ENCODE measurements around the gene ZEB2.
A peak's percentile ranks its signal among the peaks of the same experiment; 100 is the strongest.

Gene ZEB2

DNA sequence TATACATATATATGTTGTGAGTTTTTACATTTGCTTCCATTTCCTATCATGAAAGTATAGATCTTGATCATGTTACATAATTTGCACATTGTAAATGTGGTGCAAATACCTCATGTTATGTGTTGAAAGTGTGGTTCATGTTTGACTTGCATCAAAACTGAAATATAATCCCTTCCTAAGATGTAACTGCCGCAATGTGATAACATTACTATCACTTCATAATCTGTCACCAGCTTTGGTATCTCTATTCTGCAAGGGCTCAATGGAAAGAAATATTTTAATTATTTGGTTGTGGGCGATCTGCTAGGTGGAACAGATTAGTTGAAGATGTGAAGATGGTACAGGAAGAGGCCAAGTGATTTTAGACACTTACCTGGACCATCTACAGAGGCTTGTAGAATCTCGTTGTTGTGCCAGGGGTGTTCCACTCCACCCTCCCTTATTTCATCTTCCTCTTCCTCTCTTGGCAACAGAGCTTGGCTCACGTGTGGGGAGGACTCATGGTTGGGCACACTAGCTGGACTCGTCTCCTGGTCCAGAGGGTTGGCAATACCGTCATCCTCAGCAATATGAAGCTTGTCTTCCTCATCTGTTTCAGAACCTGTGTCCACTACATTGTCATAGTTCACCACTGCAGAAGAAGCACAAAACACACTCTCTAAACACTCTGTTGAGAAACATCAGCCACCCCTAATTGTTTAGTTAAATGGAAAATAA is 90.4 kb downstream of the ZEB2 start:
- no peak for DNase-seq

DNA sequence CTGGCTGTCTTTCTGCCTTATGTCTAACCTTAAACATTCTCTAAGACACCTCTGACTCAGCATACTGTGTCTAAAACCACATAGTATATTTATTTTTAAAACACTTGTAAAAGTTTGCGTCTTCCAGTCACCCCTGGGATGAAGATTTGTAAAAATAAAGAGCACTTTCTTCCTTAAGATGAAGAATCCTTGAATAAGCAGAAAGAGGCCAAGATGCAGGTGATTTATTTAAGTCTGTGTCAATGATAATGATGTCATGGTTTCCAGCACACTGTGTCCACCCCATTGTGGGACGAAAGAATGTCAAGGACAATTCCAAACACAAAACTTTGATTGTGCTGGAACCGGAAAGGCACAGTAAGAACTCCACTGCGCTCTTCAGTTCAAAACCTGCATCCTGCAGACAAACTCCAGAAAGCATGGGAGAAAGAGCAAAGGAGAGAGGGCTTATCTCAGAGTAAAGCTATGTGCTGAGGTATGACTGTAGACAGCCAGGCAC is 92.9 kb downstream of the ZEB2 start:
- peak in 1 of 58 donors; percentile 16 for DNase-seq

DNA sequence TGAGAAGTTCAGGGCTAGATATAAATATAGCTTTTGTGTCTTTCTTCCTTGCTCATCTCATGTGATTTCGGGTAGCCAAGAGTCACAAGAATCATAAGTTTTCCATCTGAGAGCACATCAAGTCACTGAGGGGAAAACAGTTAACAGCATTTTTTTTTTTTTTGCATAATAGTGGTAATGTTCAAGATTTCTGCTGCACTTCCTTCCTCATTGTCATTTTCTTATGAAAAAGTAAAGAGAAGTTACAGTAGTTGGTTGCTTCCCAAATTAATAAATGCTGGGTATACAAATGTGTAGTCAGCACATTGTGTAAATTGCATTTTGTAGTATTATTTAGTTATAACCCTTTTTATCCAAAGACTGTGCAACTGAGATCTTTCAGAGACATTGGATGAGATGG is 93.6 kb downstream of the ZEB2 start:
- no peak for DNase-seq

DNA sequence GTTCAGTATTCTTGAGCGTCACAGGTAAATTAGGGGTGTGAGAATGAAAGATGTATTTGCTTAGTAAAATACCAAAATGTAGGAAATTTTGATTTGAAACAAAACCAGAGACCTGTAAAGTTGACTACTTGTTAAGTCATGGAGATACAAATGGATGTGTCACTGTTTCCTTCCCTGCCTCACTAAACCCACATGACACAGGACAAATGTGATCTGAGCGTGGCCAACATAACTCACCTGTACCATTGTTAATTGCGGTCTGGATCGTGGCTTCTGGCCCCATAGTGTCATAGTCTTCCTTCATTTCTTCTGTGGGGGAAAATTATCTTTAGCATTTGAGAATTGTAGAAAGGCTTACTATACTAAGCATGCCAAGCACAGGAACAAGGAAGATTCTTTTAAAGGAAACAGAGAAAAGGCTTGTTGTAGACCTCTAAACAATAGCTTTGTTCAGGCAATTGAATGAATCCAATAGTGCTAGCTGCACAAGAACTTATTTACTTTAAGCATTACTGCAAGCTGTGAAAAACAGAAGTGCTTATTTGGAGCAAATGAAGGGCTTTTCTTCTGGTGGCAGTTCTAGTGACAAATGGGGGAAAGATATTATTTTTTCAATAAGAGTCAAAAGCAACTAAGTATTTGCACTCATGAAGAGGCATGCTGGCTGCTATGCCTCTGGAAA is 95.2 kb downstream of the ZEB2 start:
- DNase-seq = peak in 4 of 58 donors; percentile 36 to 80 (median 50)

DNA sequence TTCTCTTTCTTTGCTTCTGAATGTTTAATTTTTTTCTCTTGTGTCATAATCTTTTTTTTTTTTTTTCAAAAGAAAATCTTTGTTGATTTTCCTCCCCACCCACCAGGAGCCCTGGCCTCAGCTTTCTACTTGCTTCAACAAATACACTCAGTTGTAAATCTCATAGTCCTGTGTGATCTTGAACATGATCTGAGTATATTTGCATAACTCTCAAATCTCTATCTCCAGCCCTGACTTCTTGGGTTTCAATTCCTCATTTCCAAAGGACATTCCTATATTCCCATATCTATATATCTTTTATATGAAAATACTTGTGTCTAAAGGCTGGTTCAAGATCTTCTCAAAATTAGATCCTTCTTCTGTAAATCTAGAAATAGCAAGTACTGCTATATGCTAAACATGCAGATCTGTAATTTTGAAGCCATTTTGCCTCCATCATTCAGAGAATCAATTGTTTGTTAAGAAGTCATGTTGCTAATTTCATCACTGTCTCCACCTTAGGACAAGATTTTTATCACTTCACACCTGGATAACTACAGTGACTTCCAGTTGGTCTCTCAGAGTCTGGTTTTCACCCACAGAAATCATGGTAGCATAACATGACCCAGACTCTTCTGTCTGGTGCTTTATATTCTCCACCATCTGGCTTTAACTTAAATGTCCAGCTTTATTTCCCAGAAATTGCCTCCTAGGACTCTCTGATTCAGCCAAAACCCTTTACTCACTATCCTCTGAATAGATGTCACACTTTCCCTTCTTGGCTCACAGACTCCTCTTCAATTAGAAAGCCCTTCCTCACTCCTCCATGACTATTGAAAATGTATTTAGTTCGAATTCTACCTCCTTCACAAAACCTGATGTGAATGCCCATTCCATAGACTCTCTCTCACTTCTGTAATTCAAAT is 98.1 kb downstream of the ZEB2 start:
- DNase-seq = no peak

DNA sequence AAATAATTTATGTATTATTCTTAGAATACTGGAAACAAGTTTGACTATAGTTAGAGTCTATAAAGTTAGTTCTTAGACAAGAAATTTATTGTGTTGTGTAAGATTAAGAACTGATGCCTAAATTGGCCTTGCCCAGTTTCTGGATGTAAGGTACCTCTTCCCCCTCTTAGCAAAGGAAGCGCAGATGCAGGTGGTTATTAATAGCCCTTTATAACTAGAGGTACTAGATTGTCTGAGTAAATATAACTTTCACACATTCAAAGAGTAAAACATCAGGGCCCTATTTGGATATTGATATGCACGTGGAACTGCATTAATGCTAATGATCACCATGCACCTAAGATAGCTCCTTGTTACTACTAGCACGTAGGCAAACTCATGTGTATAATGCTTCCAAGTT is 100.7 kb downstream of the ZEB2 start:
- no peak for DNase-seq

DNA sequence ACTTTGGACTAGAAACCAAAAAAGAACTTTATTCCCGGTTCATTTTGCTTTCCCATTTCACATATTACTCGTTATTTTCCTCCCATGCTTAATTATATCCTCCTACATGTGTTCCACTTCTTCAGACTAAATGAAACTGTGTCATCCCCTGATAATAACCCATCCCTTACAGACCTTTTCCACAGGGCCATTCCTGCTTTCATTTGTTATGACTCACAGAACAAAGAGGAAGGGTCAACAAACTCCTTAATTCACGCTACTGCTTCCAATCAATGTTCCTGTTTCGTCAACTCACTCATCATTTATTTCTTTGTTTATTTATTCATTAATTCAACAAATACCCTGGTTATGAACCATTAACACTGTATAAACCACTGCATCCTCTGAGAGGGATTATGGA is 104.5 kb downstream of the ZEB2 start:
- DNase-seq = no peak

DNA sequence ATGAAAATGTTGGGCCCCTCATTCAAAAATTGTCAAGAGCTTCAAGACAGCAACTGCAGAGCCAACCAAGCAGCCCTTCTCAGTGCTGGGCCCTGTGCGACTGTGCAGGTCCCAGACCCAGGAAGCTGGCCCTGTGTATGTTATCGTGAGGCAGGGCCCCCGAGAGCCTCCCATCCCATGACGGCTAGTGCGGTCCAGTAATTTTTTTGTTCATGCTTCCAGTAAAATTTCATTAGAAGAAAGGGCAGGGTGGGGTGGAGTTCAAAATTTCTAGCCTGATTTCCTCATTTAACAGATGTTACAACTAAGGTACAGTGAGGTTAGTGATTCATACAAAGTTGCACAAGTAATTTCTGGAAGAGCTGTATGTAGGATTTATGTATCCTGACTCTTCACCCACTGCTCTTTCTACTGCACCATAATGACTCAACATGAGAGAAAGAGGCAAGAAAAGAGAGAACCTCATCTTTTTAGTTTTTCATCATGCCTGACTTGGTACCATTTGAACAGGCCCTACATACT is 105.5 kb downstream of the ZEB2 start:
- DNase-seq = no peak

DNA sequence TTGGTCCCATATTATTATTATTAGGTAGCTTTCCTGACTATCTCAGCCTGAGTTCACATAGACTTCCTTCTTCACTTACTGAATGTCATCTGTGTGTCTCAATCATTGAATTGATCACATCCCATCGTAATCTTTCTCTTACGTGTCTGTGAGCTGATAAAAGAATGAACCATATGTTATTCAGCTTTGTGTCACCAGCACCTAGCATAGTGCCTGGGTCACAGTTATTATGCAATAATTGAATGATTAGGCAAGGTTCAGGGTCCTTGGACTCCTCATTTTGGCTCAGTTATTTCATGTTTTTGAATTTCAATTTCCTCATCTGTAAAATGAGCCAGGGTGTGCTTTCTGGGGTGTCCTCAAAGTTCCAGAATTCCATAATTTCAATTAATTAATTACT is 107.2 kb downstream of the ZEB2 start:
- no peak for DNase-seq

DNA sequence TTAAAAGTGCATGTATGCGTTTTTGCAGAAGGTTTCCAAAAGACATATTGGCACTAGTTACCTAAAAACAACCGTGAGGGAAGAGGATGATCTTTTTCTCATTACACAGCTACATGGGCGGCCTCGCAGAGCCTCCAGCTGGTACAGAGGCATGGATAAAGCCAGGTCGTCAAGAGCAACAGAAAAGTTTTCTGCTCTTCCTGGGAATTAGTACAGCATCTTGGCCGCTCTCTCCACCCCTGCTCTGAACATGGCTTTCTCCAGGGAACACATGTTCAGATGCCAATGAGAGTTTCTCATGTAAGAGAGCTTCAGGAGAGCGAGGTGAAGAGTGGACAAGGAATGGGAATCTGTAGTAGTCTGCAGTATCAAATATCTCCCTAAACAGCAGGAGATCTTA is 108.4 kb downstream of the ZEB2 start:
- peak in 1 of 58 donors; percentile 13 for DNase-seq

DNA sequence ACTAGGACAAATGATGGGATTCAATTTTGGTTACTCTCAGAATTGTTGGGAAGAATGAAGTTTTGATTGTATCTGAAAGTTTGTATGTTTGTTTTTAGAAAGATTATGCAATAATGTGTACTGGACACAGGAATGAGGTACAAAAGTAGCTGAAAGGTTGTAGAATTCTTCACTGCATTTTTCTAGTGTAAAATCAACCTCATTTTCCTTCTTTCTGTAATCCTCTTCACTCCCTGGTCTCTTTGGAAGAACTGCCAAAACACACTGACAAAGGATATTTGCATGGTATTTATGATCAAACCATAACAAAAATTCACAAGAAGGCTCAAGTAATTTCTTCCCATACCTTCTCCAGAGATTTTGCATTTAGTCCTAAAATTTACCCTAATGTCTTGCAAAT is 110.7 kb downstream of the ZEB2 start:
- no peak for DNase-seq

DNA sequence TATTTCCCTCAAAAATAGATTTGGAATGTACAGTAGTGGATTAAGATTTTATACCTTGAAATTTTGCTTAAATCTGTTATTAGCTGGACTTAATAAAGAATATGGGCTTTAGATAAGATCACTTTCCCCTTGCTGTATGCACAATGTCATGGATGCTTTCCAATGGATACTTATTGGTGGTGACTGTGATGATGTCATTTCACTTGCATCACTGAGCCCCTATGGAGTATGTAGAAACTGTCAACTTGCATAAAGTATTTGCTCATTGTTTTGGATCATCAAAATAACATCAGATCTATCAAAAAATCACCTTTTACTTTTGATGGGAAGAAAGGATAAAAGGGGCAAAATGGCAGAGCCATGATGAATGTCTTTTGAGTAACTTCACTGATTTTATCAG is 112.7 kb downstream of the ZEB2 start:
- no peak for DNase-seq

DNA sequence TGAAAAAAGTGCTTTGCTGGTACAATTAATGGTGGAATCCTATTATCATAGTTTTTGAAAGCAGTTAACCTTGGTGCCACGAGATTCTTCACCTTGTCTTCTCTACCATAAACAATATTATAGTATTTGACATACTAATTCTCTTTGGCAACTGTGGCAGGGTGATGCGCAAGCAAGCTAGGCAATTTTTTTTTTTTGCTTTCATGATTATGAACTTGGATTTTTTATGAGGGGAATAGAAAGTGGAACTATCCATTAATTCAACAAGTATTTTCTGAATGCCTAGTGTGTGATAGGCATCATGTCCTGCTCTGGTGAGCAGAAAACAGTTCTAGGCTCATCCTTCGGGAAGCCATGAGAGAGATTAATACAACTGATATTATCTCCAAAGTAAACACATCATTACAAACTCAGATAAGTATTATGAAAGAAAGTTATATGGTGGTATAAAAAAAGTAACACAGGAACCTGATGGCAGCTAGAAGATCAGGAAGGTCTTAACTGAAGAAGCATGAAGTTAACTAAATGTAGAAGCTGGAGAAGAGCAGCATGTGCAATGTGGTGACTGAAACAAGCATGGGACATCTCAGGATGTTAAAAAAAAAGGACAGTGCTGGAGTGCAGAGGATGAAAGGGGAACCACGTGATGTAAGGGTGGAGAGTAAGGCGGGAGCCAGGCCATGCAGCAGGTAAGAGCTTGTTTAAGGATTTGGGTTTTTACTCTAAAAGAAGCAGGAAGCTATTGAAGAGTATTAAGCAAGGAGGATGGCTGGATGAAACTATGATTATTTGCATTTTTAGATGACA is 113.7 kb downstream of the ZEB2 start:
- no peak for DNase-seq

DNA sequence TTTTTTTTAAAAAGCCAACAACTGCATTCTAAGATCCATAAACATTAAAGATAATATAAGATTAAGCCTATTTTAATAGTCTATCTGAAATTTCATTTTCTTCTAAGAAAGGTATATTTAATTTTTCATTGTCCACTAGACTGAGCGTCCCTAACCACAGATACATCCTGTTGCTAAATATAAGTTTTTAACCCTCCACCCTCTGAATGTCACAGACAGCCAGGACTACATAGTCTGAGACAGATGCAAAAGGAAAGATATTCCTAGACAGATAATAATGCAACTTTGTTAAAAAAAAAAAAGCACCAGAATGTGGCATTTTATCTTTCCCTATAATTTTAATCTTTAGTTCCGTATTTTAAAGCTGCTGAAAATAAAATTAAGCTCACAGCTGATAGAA is 114.6 kb downstream of the ZEB2 start:
- no peak for DNase-seq

DNA sequence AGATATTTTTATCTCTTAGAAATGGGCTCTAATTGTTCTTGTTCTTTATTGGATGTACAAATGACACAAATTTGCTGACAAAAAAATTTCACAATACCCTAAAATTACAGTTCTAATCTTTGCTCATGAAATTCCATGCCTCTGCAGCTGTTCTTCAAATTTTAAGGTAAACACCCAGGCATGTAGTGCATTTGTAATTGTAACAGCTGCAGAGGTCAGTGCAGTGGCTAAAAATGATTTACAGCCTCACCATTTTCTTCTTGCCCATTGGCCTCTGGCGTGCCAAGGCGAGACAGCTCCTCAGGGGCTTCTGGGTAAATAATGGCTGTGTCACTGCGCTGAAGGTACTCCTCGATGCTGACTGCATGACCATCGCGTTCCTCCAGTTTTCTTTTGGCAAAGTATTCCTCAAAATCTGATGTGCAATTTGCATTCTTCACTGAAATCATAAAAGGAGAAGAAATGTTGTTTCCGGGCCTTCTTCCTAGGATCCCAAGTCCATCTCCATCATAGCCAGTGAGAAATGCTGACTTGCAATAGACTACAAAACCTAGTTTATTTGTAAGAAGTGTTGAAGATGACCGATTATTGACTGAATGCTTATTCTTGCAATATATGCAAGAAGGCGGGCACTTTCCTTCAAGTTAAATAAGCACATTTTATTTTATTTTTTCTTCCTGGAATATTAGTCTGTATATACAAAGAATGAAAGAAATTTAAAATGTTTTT is 115.2 kb downstream of the ZEB2 start:
- DNase-seq = no peak

DNA sequence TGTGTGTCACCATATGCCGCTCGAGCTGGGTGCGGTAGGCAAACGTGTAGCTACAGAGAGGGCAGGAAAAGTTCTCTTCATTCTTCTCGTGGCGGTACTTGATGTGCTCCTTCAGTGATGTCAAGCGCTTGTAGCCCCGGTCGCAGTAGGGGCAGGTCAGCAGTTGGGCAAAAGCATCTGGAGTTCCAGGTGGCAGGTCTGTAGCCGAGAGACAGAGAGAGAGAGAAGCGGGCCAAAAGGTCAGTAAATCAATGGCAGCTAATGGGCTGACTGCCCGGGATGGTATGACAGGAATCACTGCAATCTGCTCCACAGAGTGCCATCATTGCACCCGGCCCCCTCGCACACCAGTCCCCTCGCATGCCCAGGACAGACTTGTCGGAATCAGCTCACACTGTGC is 116.0 kb downstream of the ZEB2 start:
- peak in 1 of 58 donors; percentile 7 for DNase-seq

DNA sequence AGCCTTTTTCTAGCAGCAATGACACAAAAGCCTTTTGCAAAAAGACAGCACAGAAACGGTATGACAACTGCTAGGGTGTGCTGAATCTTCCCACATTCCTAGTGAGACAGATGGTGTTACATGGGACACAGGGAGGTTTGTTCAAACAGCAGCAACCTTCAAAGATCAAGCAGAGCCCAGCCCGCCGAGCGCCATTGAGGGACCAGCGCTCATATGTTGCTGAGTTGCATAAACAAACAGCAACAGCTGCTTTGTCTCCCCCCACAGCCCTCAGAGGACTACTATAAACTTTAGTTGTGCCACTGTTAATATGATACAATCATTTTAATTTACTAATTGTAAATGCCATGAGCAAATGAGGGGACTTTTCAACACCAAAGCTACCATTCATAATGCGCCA is 117.7 kb downstream of the ZEB2 start:
- DNase-seq = peak in 29 of 58 donors; percentile 13 to 68 (median 31)

DNA sequence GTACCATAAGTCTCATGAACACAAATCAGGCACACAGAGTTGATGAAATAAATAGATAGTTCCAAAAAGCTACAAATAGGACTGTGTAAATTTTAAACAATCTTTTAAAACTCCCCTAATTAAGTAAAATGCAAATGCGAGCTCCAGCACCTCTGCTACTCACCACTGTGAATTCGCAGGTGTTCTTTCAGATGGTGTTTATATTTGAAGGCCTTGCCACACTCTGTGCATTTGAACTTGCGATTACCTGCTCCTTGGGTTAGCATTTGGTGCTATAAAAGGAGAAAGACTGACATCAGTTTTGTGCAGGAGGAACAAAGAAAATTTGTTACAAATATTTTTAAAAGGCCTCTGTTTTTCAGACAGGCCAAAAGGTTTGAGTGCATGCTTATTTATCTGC is 118.9 kb downstream of the ZEB2 start:
- DNase-seq = no peak

DNA sequence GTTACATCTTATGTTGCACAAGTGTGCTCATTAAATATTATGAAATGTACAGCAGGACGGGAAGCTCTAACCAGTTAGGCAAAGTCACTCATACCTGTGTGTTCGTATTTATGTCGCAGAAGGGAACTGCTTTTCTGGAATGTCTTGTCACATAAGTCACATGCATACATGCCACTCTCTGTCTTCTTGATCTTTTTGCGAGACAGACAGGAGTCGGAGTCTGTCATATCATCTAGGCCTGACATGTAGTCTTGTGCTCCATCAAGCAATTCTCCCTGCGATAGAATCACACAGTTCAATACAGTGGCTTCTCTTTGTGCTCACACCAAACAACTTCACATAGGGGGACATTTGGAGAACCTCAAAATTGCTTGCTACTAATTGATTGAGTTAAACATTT is 123.6 kb downstream of the ZEB2 start:
- no peak for DNase-seq

DNA sequence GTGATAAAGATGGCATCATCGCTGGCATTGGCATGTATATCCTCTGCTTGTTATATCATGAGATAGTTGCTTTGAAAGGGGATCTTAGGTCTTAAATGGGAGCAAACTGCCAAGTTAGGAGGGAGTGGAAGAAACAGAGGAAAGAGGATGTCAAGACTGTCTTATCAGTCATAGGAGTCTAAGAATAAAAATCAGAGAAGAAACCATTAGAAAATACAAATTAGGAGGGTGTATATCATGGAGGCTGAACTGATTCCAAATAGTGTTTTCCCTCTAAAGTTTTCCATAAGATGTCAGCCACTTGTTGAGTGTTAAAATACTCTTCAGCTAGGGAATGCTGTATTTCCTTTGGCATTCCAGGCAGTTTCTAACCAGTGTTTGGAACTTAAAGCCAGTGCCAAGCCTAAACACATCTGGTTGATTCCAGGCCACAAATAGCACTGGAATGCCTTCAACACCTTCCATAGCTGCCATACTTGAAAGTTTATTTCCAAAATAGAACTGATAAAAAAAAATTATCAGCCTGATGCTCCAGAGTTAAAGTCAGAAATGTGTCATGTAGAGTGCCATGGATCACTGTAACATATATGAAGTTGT is 129.4 kb downstream of the ZEB2 start:
- no peak for DNase-seq
